ENCODE measurements around the gene CLK3.

DNA sequence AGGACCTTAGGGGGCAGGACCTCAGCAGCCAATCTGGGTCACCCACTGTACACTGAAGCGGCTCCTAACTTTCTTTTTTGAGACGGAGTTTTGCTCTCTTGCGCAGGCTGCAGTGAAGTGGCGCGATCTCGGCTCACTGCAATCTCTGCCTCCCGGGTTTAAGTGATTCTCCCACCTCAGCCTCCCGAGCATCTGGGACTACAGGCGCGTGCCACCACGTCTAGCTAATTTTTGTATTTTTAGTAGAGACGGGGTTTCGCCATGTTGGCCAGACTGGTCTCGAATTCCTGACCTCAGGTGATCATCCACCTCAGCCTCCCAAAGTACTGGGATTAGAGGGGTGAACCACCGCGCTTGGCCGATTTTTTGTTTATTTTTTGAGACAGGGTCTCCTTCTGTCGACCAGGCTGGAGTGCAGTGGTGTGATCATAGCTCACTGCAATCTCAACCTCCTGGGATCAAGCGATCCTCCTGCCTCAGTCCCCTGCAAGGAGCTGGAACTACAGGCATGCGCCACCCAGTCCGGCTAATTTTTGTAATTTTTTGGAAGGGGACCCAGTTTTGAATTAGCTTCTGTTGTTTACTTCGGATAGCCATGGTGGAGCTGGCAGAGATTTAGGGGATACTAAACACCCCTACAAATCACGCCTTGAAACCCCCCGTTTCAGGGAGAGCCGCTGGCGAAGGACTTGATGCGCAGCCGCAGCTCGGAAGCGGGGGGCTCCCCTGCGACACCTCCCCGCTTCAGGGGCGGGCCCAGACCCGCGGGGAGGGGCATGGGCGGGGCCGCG is 1.5 kb upstream of the CLK3 start:
- TF ChIP-seq CTCF (IDR thresholded peaks at IDR 0.05; ENCODE audit: insufficient read depth, low read depth, low read length) (no peak), EZH2 (IDR thresholded peaks at IDR 0.05; ENCODE audit: insufficient read depth, low read length) (no peak)
